Measurements from ENCODE around the gene LIPI. TPM values are rescaled to one million over a fixed set of nuclear protein-coding genes. Genes with fewer than 3 reads are reported as not detected.
"Not testable (repeated sequence)": the region's sequence is repeated elsewhere in the genome, so short reads cannot be mapped to it uniquely, and the experiment has no call there.

The LIPI gene
- total RNA-seq, 3 donors from 2014 or later (not counting 1 experiment from before 2014, with no cell fraction given): not detected

- Histone ChIP-seq H3K9me3 (ENCODE audit: control insufficient read depth, insufficient read depth, low read length) (no peaks in the 10 kb centered on the region), H3K27me3 (ENCODE audit: control insufficient read depth, insufficient read depth, low read length) (no peaks in the 10 kb centered on the region), H3K4me3 (ENCODE audit: low read length) (no peak overlapping the region), H3K4me1 (ENCODE audit: control insufficient read depth, insufficient read depth, low read length) (no peaks in the 10 kb centered on the region), H3K36me3 (ENCODE audit: control insufficient read depth, insufficient read depth, low read length) (no peaks in the 10 kb centered on the region), H3K27ac (ENCODE audit: low read length) (no peak overlapping the region)
- DNase-seq: no peak
- H3K9me3 Mint-ChIP-seq: peaks cover 6 to 7% of the 10 kb centered on the region in 2 donors
- ATAC-seq: no peak
- no peak for TF ChIP-seq CTCF (IDR thresholded peaks at IDR 0.05)
- no peaks in the 10 kb centered on the region for H3K27me3 Mint-ChIP-seq (ENCODE audit: low read depth in 2 of 2)
- WGBS (ENCODE audit: insufficient coverage): 85% methylated on average over 22 of the region's 22 CpGs
- H3K36me3 Mint-ChIP-seq: no peaks in the 10 kb centered on the region
- no peaks in the 10 kb centered on the region for H3K4me1 Mint-ChIP-seq
- H3K4me3 Mint-ChIP-seq: no peak overlapping the region
- intact Hi-C loops (cut with micrococcal nuclease): no loop called here
- no peak overlapping the region for H3K27ac Mint-ChIP-seq
Observed at GRCh38 chr21:14092834-14093560, 117.8 kb downstream of the LIPI start.

GRCh38 chr21:14090184-14090583 is 120.6 kb downstream of the LIPI start:
- DNase-seq; H3K4me1 Mint-ChIP-seq; H3K27me3 Mint-ChIP-seq (ENCODE audit: low read depth in 2 of 2); H3K4me3 Mint-ChIP-seq; H3K9me3 ChIP-seq (ENCODE audit: control insufficient read depth, insufficient read depth, low read length); H3K36me3 ChIP-seq (ENCODE audit: control insufficient read depth, insufficient read depth, low read length); H3K27ac ChIP-seq (ENCODE audit: low read length); intact Hi-C loops (cut with micrococcal nuclease); H3K9me3 Mint-ChIP-seq; H3K36me3 Mint-ChIP-seq; H3K4me3 ChIP-seq (ENCODE audit: low read length); ATAC-seq; H3K4me1 ChIP-seq (ENCODE audit: control insufficient read depth, insufficient read depth, low read length); H3K27me3 ChIP-seq (ENCODE audit: control insufficient read depth, insufficient read depth, low read length); H3K27ac Mint-ChIP-seq: not testable (repeated sequence)

- no peak overlapping the region for H3K27ac Mint-ChIP-seq
- H3K4me3 ChIP-seq (ENCODE audit: low read length): no peak overlapping the region
- H3K4me3 Mint-ChIP-seq: no peak overlapping the region
- H3K36me3 Mint-ChIP-seq: no peaks in the 10 kb centered on the region
- peaks cover 6% of the 10 kb centered on the region for H3K9me3 ChIP-seq (ENCODE audit: control insufficient read depth, insufficient read depth, low read length)
- H3K4me1 Mint-ChIP-seq: no peaks in the 10 kb centered on the region
- WGBS (ENCODE audit: insufficient coverage): 100% methylated on average over 4 of the region's 6 CpGs
- no peak overlapping the region for H3K27ac ChIP-seq (ENCODE audit: low read length)
- no peaks in the 10 kb centered on the region for H3K27me3 ChIP-seq (ENCODE audit: control insufficient read depth, insufficient read depth, low read length)
- intact Hi-C loops (cut with micrococcal nuclease): no loop called here
- H3K36me3 ChIP-seq (ENCODE audit: control insufficient read depth, insufficient read depth, low read length): no peaks in the 10 kb centered on the region
- H3K9me3 Mint-ChIP-seq: peaks cover 3 to 4% of the 10 kb centered on the region in 2 donors
- DNase-seq (no peak), ATAC-seq (no peak)
- H3K4me1 ChIP-seq (ENCODE audit: control insufficient read depth, insufficient read depth, low read length): no peaks in the 10 kb centered on the region
- no peaks in the 10 kb centered on the region for H3K27me3 Mint-ChIP-seq (ENCODE audit: low read depth in 2 of 2)
- TF ChIP-seq CTCF (IDR thresholded peaks at IDR 0.05): no peak
Observed at GRCh38 chr21:14088391-14088790, 122.4 kb downstream of the LIPI start.

GRCh38 chr21:14086553-14086952 is 124.2 kb downstream of the LIPI start:
- no peak overlapping the region for H3K4me3 Mint-ChIP-seq
- H3K27ac Mint-ChIP-seq: no peak overlapping the region
- H3K4me1 Mint-ChIP-seq: no peaks in the 10 kb centered on the region
- Histone ChIP-seq H3K4me3 (ENCODE audit: low read length) (no peak overlapping the region), H3K9me3 (ENCODE audit: control insufficient read depth, insufficient read depth, low read length) (peaks cover 10% of the 10 kb centered on the region), H3K27me3 (ENCODE audit: control insufficient read depth, insufficient read depth, low read length) (no peaks in the 10 kb centered on the region), H3K27ac (ENCODE audit: low read length) (no peak overlapping the region), H3K4me1 (ENCODE audit: control insufficient read depth, insufficient read depth, low read length) (no peaks in the 10 kb centered on the region), H3K36me3 (ENCODE audit: control insufficient read depth, insufficient read depth, low read length) (no peaks in the 10 kb centered on the region)
- no peaks in the 10 kb centered on the region for H3K27me3 Mint-ChIP-seq (ENCODE audit: low read depth in 2 of 2)
- H3K36me3 Mint-ChIP-seq: no peaks in the 10 kb centered on the region
- DNase-seq (no peak), ATAC-seq (no peak)
- intact Hi-C loops (cut with micrococcal nuclease): no loop called here
- H3K9me3 Mint-ChIP-seq: peaks cover 4 to 6% of the 10 kb centered on the region in 2 donors
- no peak for TF ChIP-seq CTCF (IDR thresholded peaks at IDR 0.05)
